ENCODE results near the gene BLOC1S4.

- TF ChIP-seq CTCF (conservative IDR thresholded peaks at IDR 0.05; ENCODE audit: low read length) (no peak), EZH2phosphoT487 (IDR thresholded peaks at IDR 0.05; ENCODE audit: borderline replicate concordance) (no peak)
Measured at GRCh38 chr4:6676722-6677558, 39.0 kb upstream of the BLOC1S4 start.

Measured in Loucy (cell line).